ENCODE data around the gene NT5DC2.

The NT5DC2 gene

DNA sequence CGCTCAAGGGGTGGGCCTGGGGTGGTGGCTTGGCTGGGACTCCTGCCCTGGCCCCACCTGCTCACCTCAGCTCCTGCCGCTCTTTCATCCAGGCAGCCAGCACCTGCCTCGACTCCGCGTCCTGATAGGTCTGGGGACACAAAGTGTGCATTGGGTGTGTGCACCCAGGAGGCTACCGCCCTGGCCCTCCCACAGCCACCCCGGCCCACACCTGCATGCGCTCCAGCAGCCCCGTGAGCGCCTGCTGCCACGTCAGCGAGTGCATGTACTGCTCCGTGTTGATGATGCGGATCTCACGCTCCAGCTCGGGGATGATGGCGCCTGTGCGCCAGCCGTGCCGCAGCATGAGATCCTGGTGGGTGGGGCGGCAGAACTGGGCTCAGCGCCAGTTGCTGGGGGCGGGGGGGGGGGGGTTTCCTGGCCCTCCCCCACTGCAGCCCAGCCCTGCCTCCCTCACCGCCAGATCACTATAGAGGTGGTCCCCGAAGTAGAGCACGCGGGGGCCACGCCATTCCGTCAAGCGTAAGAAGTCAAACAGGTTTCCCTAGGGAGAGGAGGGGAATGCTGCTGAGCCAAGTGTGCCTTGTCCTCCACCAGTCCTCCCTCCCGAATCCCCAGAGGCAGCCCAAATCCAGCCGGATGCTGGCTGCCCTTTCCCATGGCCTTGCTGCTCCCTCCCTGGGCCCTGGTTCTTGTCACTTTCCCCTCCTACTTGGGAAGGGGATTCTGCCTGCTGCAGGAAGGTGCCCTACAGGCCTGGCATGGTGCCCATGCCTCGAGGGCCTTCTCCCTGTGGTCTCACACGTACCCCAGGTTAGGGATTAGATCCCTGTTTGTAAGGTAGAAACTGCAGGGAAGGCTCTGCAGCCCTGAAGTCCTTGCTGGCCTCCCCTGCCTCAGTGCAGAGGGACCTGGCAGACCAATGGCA lies 8.6 kb downstream of the NT5DC2 start:
- no peak for DNase-seq (ENCODE audit: low spot score)

DNA sequence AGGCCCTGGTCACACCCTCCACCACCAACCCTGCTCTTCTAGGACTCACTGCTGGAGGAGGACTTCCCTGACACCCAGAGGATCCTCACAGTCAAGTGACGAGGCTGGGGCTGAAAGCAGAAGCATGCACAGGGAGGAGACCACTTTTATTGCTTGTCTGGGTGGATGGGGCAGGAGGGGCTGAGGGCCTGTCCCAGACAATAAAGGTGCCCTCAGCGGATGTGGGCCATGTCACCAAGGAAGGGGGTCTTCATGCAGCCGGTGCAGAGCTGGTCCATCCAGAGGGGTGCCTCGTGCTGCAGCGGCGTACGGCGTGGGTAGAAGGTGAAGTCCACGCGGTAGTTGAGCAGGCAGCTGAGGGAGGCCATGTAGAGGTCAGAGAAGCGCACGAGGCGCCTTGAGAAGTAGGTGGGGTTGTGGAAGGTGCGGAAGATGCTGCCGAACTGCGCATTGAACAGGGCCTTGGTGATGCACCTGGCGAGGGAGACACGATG lies 9.4 kb downstream of the NT5DC2 start:
- no peak for DNase-seq (ENCODE audit: low spot score)

DNA sequence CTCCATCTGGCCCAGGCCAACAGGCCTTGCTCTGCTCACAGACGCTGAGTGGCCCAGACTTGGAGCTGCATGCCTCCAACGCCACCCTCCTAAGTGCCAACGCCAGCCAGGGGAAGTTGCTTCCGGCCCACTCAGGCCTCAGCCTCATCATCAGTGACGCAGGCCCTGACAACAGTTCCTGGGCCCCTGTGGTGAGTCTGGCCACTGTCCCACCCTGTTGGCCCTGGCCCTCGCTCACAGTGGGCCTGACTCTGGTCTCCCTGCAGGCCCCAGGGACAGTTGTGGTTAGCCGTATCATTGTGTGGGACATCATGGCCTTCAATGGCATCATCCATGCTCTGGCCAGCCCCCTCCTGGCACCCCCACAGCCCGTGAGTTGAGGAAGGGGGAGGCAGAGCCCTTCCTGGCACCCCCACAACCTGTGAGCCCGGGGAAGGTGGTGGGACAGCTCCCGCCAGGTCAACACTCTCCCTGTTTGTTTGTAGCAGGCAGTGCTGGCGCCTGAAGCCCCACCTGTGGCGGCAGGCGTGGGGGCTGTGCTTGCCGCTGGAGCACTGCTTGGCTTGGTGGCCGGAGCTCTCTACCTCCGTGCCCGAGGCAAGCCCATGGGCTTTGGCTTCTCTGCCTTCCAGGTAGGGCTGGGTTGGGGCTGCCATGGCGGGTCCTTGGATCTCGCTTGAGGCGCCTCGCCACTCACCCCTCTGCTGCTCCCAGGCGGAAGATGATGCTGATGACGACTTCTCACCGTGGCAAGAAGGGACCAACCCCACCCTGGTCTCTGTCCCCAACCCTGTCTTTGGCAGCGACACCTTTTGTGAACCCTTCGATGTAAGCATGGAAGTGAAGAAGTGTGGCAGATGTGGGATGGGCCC lies 10.0 kb downstream of the NT5DC2 start:
- no peak for DNase-seq (ENCODE audit: low spot score)

DNA sequence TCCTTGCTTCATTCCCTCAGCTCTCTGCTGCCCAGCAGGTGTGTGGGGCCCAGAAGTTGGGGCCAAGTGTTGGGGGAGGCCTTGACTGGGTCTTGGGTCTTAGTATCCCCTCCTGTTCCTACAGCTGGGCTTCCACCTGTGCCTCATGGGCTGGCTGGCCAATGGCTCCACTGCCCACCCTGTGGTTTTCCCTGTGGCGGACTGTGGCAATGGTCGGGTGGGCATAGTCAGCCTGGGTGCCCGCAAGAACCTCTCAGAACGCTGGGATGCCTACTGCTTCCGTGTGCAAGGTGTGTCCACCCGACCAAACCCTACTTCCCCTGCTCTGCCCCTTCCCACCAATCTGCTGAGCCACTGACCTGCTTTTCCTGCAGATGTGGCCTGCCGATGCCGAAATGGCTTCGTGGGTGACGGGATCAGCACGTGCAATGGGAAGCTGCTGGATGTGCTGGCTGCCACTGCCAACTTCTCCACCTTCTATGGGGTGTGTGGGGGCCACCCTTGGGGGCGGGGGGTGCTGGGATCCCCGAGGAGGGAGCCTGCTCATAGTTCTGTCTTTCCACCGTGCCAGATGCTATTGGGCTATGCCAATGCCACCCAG lies 10.9 kb downstream of the NT5DC2 start:
- no peak for DNase-seq (ENCODE audit: low spot score)

DNA sequence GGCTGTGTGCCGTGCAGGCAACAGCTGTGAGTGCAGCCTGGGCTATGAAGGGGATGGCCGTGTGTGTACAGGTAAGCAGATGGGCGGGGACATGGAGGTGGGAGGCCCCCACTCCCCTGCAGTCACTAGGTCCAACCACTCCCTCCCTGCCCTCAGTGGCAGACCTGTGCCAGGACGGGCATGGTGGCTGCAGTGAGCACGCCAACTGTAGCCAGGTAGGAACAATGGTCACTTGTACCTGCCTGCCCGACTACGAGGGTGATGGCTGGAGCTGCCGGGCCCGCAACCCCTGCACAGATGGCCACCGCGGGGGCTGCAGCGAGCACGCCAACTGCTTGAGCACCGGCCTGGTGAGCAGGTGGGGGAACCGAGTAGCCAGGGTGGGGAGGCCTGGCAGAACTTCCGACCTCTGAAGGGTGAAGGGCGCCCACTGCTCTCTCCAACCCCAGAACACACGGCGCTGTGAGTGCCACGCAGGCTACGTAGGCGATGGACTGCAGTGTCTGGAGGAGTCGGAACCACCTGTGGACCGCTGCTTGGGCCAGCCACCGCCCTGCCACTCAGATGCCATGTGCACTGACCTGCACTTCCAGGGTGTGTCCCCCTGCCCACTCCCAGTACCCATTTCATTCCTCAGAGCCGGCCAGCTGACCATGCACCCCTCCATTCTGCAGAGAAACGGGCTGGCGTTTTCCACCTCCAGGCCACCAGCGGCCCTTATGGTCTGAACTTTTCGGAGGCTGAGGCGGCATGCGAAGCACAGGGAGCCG lies 11.6 kb downstream of the NT5DC2 start:
- no peak for DNase-seq (ENCODE audit: low spot score)

DNA sequence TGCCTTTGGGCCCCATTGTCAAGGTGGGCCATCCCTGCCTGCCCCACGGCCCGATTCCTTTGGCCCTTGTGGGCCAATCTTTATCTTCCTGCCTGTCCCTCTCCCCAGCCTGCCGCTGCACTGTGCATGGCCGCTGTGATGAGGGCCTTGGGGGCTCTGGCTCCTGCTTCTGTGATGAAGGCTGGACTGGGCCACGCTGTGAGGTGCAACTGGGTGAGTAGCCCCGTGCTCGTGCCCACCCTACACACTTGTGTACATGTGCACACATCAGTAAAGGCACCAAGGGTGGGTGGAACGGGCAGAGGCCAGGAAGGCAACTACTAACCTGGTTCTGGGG lies 12.2 kb downstream of the NT5DC2 start:
- DNase-seq (ENCODE audit: low spot score), result no peak

DNA sequence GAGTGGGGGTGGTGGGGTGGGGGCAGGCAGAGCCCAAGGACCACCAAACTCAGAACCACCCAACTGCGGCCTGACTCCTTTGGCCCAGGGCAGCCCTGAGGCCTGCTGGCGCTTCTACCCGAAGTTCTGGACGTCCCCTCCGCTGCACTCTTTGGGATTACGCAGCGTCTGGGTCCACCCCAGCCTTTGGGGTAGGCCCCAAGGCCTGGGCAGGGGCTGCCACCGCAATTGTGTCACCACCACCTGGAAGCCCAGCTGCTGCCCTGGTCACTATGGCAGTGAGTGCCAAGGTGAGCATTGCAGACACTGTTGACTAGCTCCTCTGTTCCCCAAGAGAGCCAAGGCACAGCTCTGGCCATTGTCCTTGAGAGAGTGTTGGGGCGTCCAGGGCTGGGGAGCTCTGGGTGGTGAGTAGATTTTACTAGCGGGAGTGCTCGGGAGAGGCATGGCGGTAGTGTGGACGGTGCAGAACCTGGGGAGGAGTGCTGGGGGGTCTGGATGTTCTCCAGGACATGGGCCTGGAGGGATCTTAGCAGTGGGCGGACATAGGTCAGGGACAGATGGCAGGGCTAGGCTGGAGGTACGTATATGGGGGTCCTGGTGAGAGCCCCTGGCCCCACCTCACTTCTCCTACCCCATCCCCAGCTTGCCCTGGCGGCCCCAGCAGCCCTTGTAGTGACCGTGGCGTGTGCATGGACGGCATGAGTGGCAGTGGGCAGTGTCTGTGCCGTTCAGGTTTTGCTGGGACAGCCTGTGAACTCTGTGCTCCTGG lies 12.8 kb downstream of the NT5DC2 start:
- DNase-seq (ENCODE audit: low spot score), result no peak

DNA sequence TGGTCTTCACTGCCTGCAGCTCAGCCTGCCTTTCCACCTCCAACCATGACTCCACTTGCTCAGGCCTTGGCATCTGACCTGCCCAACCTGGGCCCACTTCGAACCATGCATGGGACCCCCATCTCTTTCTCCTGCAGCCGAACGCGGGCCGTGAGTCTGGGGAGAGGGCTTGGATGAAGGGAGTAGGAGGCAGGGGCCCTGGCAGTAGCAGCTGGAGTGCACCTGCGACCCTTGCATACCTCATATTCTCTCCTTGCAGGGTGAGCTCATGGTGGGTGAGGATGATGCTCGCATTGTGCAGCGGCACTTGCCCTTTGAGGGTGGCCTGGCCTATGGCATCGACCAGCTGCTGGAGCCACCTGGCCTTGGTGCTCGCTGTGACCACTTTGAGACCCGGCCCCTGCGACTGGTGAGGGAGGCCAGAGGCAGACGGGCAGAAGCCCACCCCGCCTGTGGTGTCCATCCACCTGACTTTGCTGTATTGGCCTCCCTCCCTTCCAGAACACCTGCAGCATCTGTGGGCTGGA lies 13.5 kb downstream of the NT5DC2 start:
- no peak for DNase-seq (ENCODE audit: low spot score)

DNA sequence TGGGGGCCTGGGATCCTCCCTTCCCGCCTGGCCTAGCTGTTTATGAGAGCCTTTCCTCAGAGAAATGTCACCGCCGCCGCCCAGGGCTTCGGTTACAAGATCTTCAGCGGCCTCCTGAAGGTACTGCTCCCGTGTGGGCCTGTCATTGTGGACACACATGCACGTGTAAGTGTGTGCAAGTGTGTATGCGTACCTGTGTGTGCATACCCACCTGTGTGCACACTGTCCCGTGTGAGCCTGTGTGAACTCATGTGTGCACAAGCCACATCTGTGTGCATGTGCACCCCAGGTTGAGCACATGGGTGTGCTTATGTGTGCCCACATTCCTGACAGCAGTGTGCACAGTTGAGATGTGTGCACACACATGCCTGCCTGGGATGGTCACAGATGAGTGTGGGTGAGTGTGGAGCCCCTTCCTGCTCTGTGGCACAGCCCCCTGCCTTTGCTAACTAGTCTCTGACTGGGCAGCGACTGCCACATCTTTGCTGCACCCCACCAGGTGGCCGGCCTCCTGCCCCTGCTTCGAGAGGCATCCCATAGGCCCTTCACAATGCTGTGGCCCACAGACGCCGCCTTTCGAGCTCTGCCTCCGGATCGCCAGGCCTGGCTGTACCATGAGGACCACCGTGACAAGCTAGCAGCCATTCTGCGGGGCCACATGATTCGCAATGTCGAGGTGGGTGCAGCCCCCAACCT lies 14.1 kb downstream of the NT5DC2 start:
- DNase-seq (ENCODE audit: low spot score), result no peak

DNA sequence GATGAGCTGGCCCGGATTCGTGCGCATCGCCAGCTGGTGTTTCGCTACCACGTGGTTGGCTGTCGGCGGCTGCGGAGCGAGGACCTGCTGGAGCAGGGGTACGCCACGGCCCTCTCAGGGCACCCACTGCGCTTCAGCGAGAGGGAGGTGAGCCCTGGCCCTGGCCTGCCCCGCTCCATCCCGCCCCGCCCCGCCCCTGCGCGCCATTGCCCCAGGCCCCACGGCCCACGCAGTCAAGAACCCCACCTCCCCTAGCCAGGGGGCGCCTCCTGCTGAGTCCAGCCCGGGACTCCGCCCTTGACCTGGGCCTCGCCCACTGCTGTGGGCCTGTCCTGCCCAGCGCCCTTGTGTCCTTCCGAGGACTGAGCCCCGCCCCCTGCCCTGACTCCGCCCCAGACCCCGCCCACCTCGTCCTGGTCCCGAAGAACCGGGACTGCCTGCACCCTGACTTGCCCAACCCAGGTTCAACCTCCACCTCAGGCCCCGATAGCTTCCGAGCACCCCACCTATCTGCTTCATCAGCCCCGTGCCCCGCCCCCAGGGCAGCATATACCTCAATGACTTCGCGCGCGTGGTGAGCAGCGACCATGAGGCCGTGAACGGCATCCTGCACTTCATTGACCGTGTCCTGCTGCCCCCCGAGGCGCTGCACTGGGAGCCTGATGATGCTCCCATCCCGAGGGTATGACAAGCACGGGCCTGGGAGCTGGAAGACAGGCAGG lies 14.8 kb downstream of the NT5DC2 start:
- no peak for DNase-seq (ENCODE audit: low spot score)

DNA sequence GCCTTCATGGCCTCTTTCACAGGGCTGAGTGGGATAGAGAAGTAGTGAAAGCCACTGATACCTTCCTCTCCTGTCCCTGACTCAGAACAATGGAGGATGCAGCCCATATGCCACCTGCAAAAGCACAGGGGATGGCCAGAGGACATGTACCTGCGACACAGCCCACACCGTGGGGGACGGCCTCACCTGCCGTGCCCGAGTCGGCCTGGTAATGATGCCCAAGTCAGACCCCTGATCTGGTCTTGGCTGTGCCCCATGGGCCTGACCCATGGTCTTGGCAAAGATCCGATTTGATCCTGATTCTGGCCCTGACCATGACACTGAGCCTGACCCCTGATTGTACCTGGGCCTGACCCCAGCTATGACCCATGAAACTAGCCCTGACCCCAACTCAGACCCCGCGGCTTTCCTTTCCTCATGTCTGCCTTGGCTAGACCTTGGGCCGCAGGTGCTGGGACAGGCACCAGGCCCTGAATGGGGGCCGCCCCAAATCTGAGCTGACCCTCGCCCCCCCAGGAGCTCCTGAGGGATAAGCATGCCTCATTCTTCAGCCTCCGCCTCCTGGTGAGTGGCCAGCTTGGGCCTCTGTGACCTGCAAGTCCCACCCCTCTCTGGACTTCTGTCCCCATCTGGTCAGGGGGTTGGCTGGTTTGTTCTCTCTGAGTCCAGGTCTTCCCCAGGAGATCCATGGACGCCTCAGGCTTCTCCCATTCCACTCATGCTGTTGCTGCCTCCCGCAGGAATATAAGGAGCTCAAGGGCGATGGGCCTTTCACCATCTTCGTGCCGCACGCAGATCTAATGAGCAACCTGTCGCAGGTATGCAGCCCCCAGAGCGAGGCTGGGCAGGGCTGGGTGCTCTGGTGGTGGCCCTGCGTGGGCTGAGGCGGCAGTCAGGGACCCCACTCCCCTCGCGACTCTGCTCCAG lies 15.6 kb downstream of the NT5DC2 start:
- no peak for DNase-seq (ENCODE audit: low spot score)

DNA sequence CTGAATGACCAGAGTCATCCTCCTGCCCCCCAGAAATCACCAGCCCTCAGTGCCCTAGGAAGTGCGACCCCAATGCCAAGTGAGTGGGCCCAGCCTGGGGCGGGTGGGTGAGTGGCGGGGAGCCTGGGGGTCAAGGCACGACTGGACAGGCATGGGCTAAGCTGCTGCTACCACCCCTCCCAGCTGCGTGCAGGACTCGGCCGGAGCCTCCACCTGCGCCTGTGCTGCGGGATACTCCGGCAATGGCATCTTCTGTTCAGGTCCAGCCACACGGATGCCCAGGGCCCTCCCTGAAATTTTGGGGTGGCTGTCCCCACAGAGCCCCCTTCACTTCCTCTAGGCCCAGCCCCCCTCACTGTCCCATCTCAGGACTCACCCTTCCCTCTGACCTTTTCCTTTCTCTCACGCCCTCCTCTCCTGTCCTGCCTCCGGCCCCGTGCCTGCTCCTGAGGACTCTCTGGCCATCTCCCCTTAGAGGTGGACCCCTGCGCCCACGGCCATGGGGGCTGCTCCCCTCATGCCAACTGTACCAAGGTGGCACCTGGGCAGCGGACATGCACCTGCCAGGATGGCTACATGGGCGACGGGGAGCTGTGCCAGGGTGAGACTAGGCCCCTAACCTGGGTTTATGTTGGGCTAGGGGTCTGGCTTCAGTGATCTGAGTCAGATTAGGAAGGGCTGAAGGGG lies 17.0 kb downstream of the NT5DC2 start:
- no peak for DNase-seq (ENCODE audit: low spot score)

DNA sequence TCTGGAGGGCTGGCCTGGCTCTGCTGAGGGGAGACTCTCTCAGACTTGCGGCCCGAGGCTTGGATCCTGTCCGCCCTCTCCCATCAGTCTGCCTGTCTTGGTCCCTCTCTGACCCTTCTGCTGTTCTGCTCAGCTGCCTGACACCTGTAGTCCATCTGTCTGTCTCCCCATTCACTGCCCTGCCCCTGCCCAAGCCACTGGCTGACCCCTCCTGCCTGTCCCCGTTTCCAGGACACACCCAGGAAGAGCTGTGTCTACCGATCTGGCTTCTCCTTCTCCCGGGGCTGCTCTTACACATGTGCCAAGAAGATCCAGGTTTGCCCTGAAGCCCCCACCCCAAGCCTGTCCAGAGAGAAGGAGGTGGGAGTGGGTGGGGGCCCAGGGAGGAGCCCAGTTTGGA lies 18.5 kb downstream of the NT5DC2 start:
- no peak for DNase-seq (ENCODE audit: low spot score)

DNA sequence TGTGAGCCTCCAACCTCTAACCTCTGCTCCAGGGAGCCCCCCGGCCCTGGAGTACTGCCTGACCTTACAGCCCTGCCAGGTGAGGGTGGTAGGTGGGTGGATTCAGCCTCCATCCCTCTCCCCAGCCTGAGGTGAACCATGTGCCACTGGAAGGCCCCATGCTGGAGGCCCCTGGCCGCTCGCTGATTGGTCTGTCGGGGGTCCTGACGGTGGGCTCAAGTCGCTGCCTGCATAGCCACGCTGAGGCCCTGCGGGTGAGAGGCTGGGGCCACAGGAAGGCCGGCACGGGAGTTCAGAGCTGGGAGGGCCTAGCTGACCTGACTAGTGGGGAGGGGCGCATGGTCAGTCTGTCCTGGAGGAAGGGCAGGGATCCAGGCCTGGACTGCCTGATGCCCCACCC lies 19.1 kb downstream of the NT5DC2 start:
- no peak for DNase-seq (ENCODE audit: low spot score)

DNA sequence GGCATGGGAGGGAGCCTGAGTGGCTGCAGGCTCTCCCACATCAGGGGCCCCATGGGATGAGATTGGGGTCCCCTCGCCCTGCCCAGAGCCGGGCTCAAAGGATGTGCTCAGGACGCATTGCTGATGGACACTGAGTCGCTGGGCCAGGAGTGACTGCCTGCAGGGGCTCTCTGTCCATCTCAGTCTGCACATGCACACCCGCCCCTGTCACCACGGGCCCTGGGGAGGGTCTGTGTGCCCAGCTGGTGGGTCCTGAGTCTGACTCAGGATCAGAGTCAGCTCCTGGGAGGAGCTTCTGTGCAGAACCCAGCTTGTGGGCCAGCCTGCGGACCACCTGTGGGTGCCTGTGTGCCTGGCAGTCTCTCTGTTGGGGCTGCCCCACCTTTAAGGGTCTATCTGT lies 20.4 kb downstream of the NT5DC2 start:
- DNase-seq (ENCODE audit: low spot score), result no peak

DNA sequence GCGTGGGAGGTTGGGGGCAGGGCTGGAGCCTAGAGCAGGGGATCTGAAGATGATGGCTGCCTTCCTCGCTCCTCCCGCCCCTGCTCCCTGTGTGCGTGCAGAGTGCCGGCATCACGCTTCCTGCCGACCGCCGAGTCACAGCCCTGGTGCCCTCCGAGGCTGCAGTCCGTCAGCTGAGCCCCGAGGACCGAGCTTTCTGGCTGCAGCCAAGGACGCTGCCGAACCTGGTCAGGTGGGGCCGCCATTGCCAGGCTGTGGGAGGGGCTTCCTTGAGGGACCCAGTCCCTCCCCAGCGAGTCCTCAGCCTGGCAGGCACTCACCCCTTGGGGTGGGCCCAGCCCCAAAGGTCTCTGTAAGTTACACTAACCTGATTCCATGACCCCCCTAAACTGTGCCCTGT lies 20.9 kb downstream of the NT5DC2 start:
- DNase-seq (ENCODE audit: low spot score), result no peak

DNA sequence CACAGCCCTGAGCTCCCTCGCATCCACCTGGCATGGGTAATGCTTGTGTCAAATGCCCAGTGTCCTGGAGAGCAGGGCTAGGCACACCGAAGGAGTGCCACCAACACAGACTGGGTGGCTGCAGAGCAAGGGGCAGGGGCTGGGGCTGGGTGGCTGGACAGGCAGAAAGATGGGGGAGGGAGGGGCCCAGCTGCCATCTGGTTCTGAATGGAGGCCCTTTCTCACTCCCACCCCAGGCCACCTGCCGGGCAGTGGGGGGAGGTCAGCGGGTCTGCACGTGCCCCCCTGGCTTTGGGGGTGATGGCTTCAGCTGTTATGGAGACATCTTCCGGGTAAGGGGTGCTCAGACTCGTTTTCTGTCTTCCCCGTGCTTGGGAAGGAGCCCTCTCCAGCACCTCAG lies 21.6 kb downstream of the NT5DC2 start:
- DNase-seq (ENCODE audit: low spot score), result no peak

DNA sequence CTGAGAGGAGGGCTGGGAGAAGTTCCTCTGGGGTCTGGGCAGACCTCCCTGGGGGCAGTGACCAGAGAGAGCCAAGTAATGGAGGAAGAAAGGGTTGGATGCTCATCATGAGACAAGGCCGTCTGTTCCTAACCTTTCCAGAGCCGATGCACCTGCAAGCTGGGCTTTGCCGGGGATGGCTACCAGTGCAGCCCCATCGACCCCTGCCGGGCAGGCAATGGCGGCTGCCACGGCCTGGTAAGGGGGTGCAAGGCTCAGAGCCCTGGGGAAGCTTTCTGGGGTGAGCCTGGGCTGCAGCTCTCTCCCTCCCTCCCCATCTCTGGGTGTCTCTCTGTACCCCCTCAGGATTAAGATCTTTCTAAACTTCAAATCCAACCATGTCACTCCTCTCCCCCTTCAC lies 22.1 kb downstream of the NT5DC2 start:
- DNase-seq (ENCODE audit: low spot score), result no peak
